ENCODE results near the gene TLN1. TPM values are rescaled to one million over a fixed set of nuclear protein-coding genes. Genes with fewer than 3 reads are reported as not detected.

TLN1 gene
- total and polyA plus RNA-seq, 10 of the 15 experiments (the other 5 are each of a cell fraction or from before 2014, with no cell fraction given): 11.6 to 305 (median 71.9) TPM

GRCh38 chr9:35774907-35775635 is 43.1 kb upstream of the TLN1 start (continued):
- TF ChIP-seq CHD1 (IDR thresholded peaks at IDR 0.05; ENCODE audit: low read depth, low read length) (no peak), BMI1 (IDR thresholded peaks at IDR 0.05; ENCODE audit: borderline replicate concordance) (no peak)

- peaks cover 2% of the 10 kb centered on the region; the same call in 1 of the 2 replicates for H3K79me2 ChIP-seq (ENCODE audit: control insufficient read depth, insufficient read depth, low read length)
- no peak overlapping the region for H3K27ac ChIP-seq (ENCODE audit: control insufficient read depth, insufficient read depth)
- no peak for FAIRE-seq
- BruUV-seq (replicated peaks): no TSS peak
- whole genome bisulfite sequencing (ENCODE audit: insufficient coverage, insufficient replicate concordance, low lambda C conversion rate, missing lambda C conversion rate): 71% methylated on average over 3 of the region's 3 CpGs
- H3K27me3 ChIP-seq (replicated peaks in 1 of 2; ENCODE audit: control insufficient read depth in 2 of 2, insufficient read depth in 2 of 2, low read length in 1 of 2): no peaks in the 10 kb centered on the region
- in situ Hi-C loops (cut with MboI): no loop called here
- H3K36me3 ChIP-seq (ENCODE audit: control insufficient read depth in 2 of 2, insufficient read depth in 2 of 2, low read length in 1 of 2): peaks cover 0 to 3% of the 10 kb centered on the region in 2 experiments; a peak in 1 of 4 replicates
- no peak overlapping the region for H3K4me3 ChIP-seq
- no peaks in the 10 kb centered on the region for H3K9me3 ChIP-seq (replicated peaks; ENCODE audit: control insufficient read depth, insufficient read depth, low read length)
- H2AFZ ChIP-seq (ENCODE audit: control insufficient read depth, low read depth, low read length): no peak overlapping the region
- ChIA-PET POLR2A (interaction anchor here (0.7 kb wide), 1 partner anchor 99 kb away, joined by 4 read pairs; no protein-coding TSS in a partner anchor), SMC1A (ENCODE audit: uncharacterized antibody, unreplicated experiment) (interaction anchor here (0.9 to 1.7 kb wide), 5 partner anchors 10 to 125 kb away, joined by 3 to 5 read pairs (median 3); no protein-coding TSS in a partner anchor), CTCF (interaction anchor here (0.9 to 4.7 kb wide), 12 partner anchors 10 to 110 kb away, joined by 3 to 23 read pairs (median 3); partner anchors contain the start of genes GBA2 and RGP1), RAD21 (ENCODE audit: unreplicated experiment) (no interaction called here)
- intact Hi-C loops (cut with micrococcal nuclease; ENCODE audit: unreplicated experiment): no loop called here
- no peaks in the 10 kb centered on the region for H4K20me1 ChIP-seq (ENCODE audit: control insufficient read depth, insufficient read depth)
- H3K9ac ChIP-seq (ENCODE audit: control insufficient read depth, insufficient read depth, low read length): no peak overlapping the region
- no peak for ATAC-seq
- H3K4me2 ChIP-seq (ENCODE audit: control insufficient read depth, insufficient read depth): no peak overlapping the region
- no peak for DNase-seq (ENCODE audit: low read depth, low spot score)
- no peaks in the 10 kb centered on the region for H3K4me1 ChIP-seq (ENCODE audit: control insufficient read depth, insufficient read depth, low read length)
- TF ChIP-seq CBX3 (IDR thresholded peaks at IDR 0.05; ENCODE audit: borderline replicate concordance, low read depth): no peak
- no peak for TF ChIP-seq WRNIP1 (IDR thresholded peaks at IDR 0.05; ENCODE audit: borderline replicate concordance, low read depth, low read length)
- TF ChIP-seq FOS (IDR thresholded peaks at IDR 0.05; ENCODE audit: borderline replicate concordance, extremely low read depth, insufficient read length): no peak
- TF ChIP-seq BMI1 (IDR thresholded peaks at IDR 0.05; ENCODE audit: borderline replicate concordance): no peak
- no peak for TF ChIP-seq ESRRA (IDR thresholded peaks at IDR 0.05; ENCODE audit: low read length)
- TF ChIP-seq CEBPB (IDR thresholded peaks at IDR 0.05; ENCODE audit: borderline replicate concordance in 1 of 2, low read depth in 2 of 2, low read length in 2 of 2): no peak
- no peak for TF ChIP-seq MTA2 (IDR thresholded peaks at IDR 0.05; ENCODE audit: low read depth)
- TF ChIP-seq RCOR1 (conservative IDR thresholded peaks at IDR 0.05; ENCODE audit: low read depth, low read length): no peak
- TF ChIP-seq HDAC2 (IDR thresholded peaks at IDR 0.05): no peak
- no peak for TF ChIP-seq SMAD1 (IDR thresholded peaks at IDR 0.05; ENCODE audit: low read depth, partially characterized antibody)
- no peak for TF ChIP-seq REST (IDR thresholded peaks at IDR 0.05; ENCODE audit: low read depth, low read length)
- TF ChIP-seq CBX5 (IDR thresholded peaks at IDR 0.05; ENCODE audit: low read depth): no peak
- TF ChIP-seq TCF7 (IDR thresholded peaks at IDR 0.05; ENCODE audit: borderline replicate concordance): no peak
- TF ChIP-seq USF2 (IDR thresholded peaks at IDR 0.05; ENCODE audit: borderline replicate concordance, low read depth, low read length): no peak
- no peak for TF ChIP-seq RELB (IDR thresholded peaks at IDR 0.05; ENCODE audit: low read depth)
- no peak for TF ChIP-seq NR2F1 (conservative IDR thresholded peaks at IDR 0.05)
Measured at GRCh38 chr9:35771943-35772342, 39.9 kb upstream of the TLN1 start.
